GM19025 (cell line): Measurements from ENCODE around the gene APCS.

Source experiments
- ATAC-seq: cut with Tn5 transposase; IDR thresholded peaks from one replicate; pipeline ENCODE4 v1.9.1; 2021; ENCODE audit warnings: mild to moderate bottlenecking, low read depth, moderate library complexity; ENCODE audit not compliant: unreplicated experiment

The APCS gene

GRCh38 chr1:159587461-159587951, at the start of gene APCS:
APCS (plus strand) TSS chr1:159587826; CDS start chr1:159587922, 96 bp downstream.
- ATAC-seq: no peak

GRCh38 chr1:159548126-159548525, 39.5 kb upstream of the APCS start:
- no peak for ATAC-seq

- ATAC-seq: no peak
Measured at GRCh38 chr1:159554261-159554660, 33.4 kb upstream of the APCS start.

- no peak for ATAC-seq
Measured at GRCh38 chr1:159554696-159555095, 32.9 kb upstream of the APCS start.

- ATAC-seq: no peak
Measured at GRCh38 chr1:159556931-159557369, 30.7 kb upstream of the APCS start.

- no peak for ATAC-seq
Measured at GRCh38 chr1:159560599-159560998, 27.0 kb upstream of the APCS start.

GRCh38 chr1:159561497-159561896, 26.1 kb upstream of the APCS start:
- ATAC-seq: no peak

GRCh38 chr1:159562680-159563079, 24.9 kb upstream of the APCS start:
- ATAC-seq: no peak

- ATAC-seq: no peak
Measured at GRCh38 chr1:159577446-159577845, 10.2 kb upstream of the APCS start.

GRCh38 chr1:159580340-159580739, 7.3 kb upstream of the APCS start:
- ATAC-seq: no peak

GRCh38 chr1:159581422-159581821, 6.2 kb upstream of the APCS start:
- no peak for ATAC-seq

- no peak for ATAC-seq
Measured at GRCh38 chr1:159584536-159584935, 3.1 kb upstream of the APCS start.

GRCh38 chr1:159591981-159592380, 4.4 kb downstream of the APCS start:
- ATAC-seq: no peak

GRCh38 chr1:159594625-159595405, 7.2 kb downstream of the APCS start:
- no peak for ATAC-seq

GRCh38 chr1:159598196-159598595, 10.6 kb downstream of the APCS start:
- ATAC-seq: no peak

- no peak for ATAC-seq
Measured at GRCh38 chr1:159600894-159601293, 13.3 kb downstream of the APCS start.

GRCh38 chr1:159602501-159602999, 14.9 kb downstream of the APCS start:
- ATAC-seq: no peak

GRCh38 chr1:159612211-159612885, 24.7 kb downstream of the APCS start:
- no peak for ATAC-seq

- no peak for ATAC-seq
Measured at GRCh38 chr1:159632922-159633321, 45.3 kb downstream of the APCS start.
